Smooth muscle cell of the brain vasculature (primary cell): Measurements from ENCODE around the gene CDC42EP4.

Source experiments
- DNase-seq: peaks from one replicate; pipeline ENCODE4 v3.0.0-alpha.2; 2012; ENCODE audit warnings: low read depth, low spot score

Gene CDC42EP4

DNA sequence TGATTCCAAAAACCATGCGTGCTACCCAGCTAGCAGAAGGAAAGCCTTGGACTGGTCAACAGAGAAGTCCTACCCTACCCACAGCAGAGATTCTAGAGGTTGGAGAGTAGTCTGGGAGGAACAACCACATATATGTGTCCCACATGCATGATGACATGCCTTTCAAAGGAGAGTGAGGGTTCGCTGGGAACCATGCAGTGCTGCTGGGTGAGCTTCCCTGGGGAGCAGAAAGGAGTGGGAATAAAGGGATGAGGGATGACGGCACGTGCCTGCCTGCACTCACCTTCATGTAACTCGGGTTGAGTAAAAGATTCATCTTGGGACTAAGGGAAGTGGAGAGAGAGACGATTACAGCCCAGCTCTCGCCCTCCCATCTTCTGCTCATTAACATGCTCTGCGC, 59.9 kb downstream of the CDC42EP4 start:
- DNase-seq = no peak

DNA sequence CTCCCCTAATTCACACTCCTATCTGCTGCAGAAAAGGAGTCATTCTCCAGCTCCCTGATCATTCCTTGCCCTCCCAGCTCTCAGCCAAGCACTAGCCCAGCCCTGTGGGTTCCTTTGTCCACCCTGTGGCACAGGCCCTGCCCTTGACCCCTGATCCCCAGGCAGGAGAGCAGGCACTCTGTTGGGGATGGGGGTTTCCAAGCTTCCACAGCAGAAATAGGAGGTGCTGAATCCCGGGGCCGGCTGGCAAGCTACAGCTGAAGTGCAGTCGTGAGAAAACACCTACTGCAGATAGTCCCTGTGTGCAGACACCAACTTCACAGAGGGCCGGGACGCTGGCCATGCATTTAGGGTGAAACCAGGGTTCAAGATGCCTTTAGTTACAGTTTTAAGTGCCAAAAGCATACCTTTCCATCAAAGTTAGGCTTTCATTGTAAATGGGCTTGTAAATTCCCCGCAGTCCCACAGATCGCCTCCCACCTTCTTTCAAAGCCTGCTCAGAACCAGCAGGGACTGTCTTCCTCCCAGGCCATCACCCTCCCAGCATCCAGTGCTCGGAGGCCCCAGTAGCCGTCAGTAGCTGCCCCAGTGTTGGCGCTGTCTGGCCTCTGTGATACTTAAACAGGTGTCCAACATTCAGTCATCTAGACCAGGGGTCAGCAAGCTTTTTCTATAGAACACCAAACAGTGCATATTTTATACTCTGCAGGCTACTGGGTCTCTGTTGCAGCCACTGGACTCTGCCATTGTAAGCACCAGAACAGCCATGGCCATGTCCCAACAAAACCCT, 60.8 kb downstream of the CDC42EP4 start:
- DNase-seq = no peak

DNA sequence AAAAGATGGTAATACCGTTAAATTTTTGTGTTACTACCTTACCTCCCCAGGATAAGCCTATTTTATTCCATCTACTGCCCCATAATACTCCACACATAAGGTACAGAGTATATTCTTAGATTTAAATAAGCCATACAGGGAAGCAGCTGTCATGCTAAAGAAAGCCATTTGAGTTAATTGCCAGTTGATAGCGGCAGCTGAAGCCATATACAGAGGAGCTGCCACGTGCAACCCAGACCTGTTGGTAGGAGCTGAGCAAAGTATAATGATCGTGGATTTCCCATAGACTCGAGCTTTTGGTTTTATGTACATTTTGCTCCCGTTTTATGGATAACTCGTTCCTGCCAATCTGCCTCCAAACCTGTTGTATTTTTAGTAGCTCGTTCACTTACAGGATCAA, 62.1 kb downstream of the CDC42EP4 start:
- DNase-seq = no peak

- no peak for DNase-seq
Observed at GRCh38 chr17:73248532-73248931, 63.3 kb downstream of the CDC42EP4 start.

DNA sequence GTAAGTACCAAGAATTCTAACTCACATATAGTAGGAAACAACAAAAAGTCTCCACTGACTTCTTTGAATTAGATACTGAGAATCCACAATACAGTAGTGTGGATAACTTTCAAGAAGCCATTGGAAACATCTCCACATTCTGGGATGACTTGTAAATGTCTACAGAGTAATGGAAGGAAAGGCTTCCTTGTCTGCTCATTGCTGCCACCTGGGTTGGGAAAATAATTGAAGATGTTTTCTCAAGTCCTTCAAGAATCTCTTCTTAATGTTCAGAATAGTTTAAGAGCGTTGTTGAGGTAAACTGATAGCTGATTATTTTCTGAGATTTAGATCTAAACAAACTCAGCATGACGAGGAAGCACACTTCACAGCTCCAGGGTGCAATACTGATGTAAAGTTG, 64.1 kb downstream of the CDC42EP4 start:
- no peak for DNase-seq

- DNase-seq = no peak
Observed at GRCh38 chr17:73240561-73240960, 71.2 kb downstream of the CDC42EP4 start.

DNA sequence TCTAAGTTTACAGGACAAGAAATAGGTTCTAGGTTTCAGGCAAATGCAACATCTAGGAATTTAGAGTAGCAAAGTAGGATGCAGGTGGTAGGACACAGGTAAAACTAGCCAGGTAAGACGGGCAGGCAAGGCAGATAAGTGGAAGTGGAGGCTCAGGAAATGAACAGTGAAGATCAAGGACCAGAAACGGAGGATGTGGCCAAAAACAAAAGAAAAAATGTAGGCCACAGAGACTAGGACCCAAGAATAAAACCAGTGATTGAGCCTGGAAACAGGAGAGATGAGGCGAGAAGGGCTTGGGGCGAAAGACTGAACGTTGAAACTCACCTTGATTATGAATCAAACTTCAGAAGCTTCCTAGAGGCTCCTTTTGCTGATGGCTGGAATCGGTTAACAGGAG, 74.1 kb downstream of the CDC42EP4 start:
- DNase-seq = no peak

GRCh38 chr17:73234736-73235135, 77.1 kb downstream of the CDC42EP4 start:
- no peak for DNase-seq
